HEK293 (cell line): ENCODE measurements around the gene HDGF.

Source experiments
- CTCF ChIA-PET: fragments of 350-600 bp; formaldehyde crosslinking; extraction: SDS; loops from one replicate; lab custom pipeline; 2021; ENCODE audit warnings: antibody characterized with exemption; lab: Yijun Ruan, JAX
- POLR2A ChIA-PET: fragments of 300-600 bp; formaldehyde crosslinking; extraction: SDS; loops from one replicate; lab custom pipeline; 2020; ENCODE audit warnings: antibody characterized with exemption, inconsistent platforms; lab: Yijun Ruan, JAX
- H3K27ac ChIP-seq: fragments of 200-500 bp; sonication (Bioruptor generic); 2 replicates; pipeline ENCODE4 v1.5.1; 2014; ENCODE audit warnings: low read depth, low read length, control low read depth, inconsistent platforms; ENCODE audit errors: extremely low read depth
- H3K36me3 ChIP-seq, 2 experiments: fragments of 200-500 bp in 1 of 2; sonication (Bioruptor generic) in 1 of 2; 1 replicate in 1 of 2; 2 replicates in 1 of 2; pipeline ENCODE4 v1.5.1; 2014 to 2017; ENCODE audit warnings: inconsistent platforms in 2 of 2, low read length in 2 of 2; ENCODE audit not compliant: control insufficient read depth in 2 of 2, insufficient read depth in 1 of 2
- H3K4me1 ChIP-seq: fragments of 200-500 bp; sonication (Bioruptor generic); 2 replicates; pipeline ENCODE4 v1.5.1; 2014; ENCODE audit warnings: mild to moderate bottlenecking, low read length, inconsistent platforms; ENCODE audit not compliant: control insufficient read depth, insufficient read depth
- H3K4me3 ChIP-seq: 2 replicates; pipeline ENCODE4 v1.5.1; 2011; ENCODE audit warnings: low read depth, mild to moderate bottlenecking, control low read depth, low read length, moderate library complexity
- H3K9me3 ChIP-seq: fragments of 200-500 bp; sonication (Bioruptor generic); 2 replicates; pipeline ENCODE4 v1.5.1; 2014; ENCODE audit warnings: low read depth, low read length, inconsistent platforms; ENCODE audit not compliant: control insufficient read depth, insufficient read depth
- BCL11B ChIP-seq: fragments of 450-650 bp; formaldehyde crosslinking; IDR thresholded peaks from 2 replicates; pipeline ENCODE4 v1.5.1; 2016; ENCODE audit warnings: low read depth, missing biosample characterization, missing genetic modification characterization
- GLIS1 ChIP-seq: fragments of 450-650 bp; formaldehyde crosslinking; IDR thresholded peaks from 2 replicates; pipeline ENCODE4 v1.5.1; 2016; ENCODE audit warnings: missing biosample characterization, missing genetic modification characterization
- IKZF3 ChIP-seq: fragments of 450-650 bp; IDR thresholded peaks from 2 replicates; pipeline ENCODE4 v1.5.0; 2018; ENCODE audit warnings: missing biosample characterization, mild to moderate bottlenecking, missing genetic modification characterization, moderate library complexity
- KLF7 ChIP-seq: fragments of 450-650 bp; formaldehyde crosslinking; IDR thresholded peaks from 2 replicates; pipeline ENCODE4 v1.5.1; 2016; ENCODE audit warnings: missing biosample characterization, missing genetic modification characterization, borderline replicate concordance
- REPIN1 ChIP-seq: fragments of 450-650 bp; formaldehyde crosslinking; IDR thresholded peaks from 2 replicates; pipeline ENCODE4 v1.5.1; 2017; ENCODE audit warnings: missing biosample characterization, missing genetic modification characterization, low read depth
- SP3 ChIP-seq: fragments of 450-650 bp; formaldehyde crosslinking; IDR thresholded peaks from 2 replicates; pipeline ENCODE4 v1.5.1; 2016; ENCODE audit warnings: missing biosample characterization, missing genetic modification characterization
- ZBTB17 ChIP-seq: fragments of 450-650 bp; formaldehyde crosslinking; IDR thresholded peaks from 2 replicates; pipeline ENCODE4 v1.5.1; 2016; ENCODE audit warnings: missing biosample characterization, missing genetic modification characterization
- ZBTB48 ChIP-seq: fragments of 450-650 bp; formaldehyde crosslinking; IDR thresholded peaks from 2 replicates; pipeline ENCODE4 v1.5.1; 2016; ENCODE audit warnings: missing biosample characterization, missing genetic modification characterization
- ZBTB6 ChIP-seq: fragments of 450-650 bp; formaldehyde crosslinking; IDR thresholded peaks from 2 replicates; pipeline ENCODE4 v1.5.1; 2017; ENCODE audit warnings: missing biosample characterization, missing genetic modification characterization
- ZFHX2 ChIP-seq: fragments of 450-650 bp; formaldehyde crosslinking; conservative IDR thresholded peaks from 2 replicates; pipeline ENCODE4 v1.5.1; 2016; ENCODE audit warnings: missing biosample characterization, missing genetic modification characterization
- ZFP41 ChIP-seq: fragments of 450-650 bp; formaldehyde crosslinking; IDR thresholded peaks from 2 replicates; pipeline ENCODE4 v1.5.1; 2016; ENCODE audit warnings: missing biosample characterization, missing genetic modification characterization, borderline replicate concordance
- ZNF132 ChIP-seq: fragments of 450-650 bp; formaldehyde crosslinking; IDR thresholded peaks from 2 replicates; pipeline ENCODE4 v1.5.1; 2017; ENCODE audit warnings: missing biosample characterization, missing genetic modification characterization, borderline replicate concordance
- ZNF138 ChIP-seq: fragments of 450-650 bp; formaldehyde crosslinking; IDR thresholded peaks from 2 replicates; pipeline ENCODE4 v1.5.1; 2016; ENCODE audit warnings: missing biosample characterization, missing genetic modification characterization, borderline replicate concordance
- ZNF223 ChIP-seq: fragments of 450-650 bp; formaldehyde crosslinking; IDR thresholded peaks from 2 replicates; pipeline ENCODE4 v1.5.1; 2016; ENCODE audit warnings: missing biosample characterization, missing genetic modification characterization
- ZNF335 ChIP-seq: fragments of 450-650 bp; formaldehyde crosslinking; conservative IDR thresholded peaks from 2 replicates; pipeline ENCODE4 v1.5.1; 2016; ENCODE audit warnings: missing biosample characterization, missing genetic modification characterization
- ZNF341 ChIP-seq: fragments of 450-650 bp; formaldehyde crosslinking; IDR thresholded peaks from 2 replicates; pipeline ENCODE4; 2016; ENCODE audit warnings: low read depth, missing biosample characterization, missing genetic modification characterization
- ZNF354C ChIP-seq: fragments of 450-650 bp; formaldehyde crosslinking; IDR thresholded peaks from 2 replicates; pipeline ENCODE4 v1.5.1; 2016; ENCODE audit warnings: missing biosample characterization, missing genetic modification characterization, low read depth, borderline replicate concordance
- ZNF366 ChIP-seq: fragments of 450-650 bp; formaldehyde crosslinking; conservative IDR thresholded peaks from 2 replicates; pipeline ENCODE4 v1.5.1; 2016; ENCODE audit warnings: missing biosample characterization, missing genetic modification characterization
- ZNF394 ChIP-seq: fragments of 450-650 bp; formaldehyde crosslinking; IDR thresholded peaks from 2 replicates; pipeline ENCODE4 v1.5.1; 2016; ENCODE audit warnings: missing biosample characterization, missing genetic modification characterization, mild to moderate bottlenecking, moderate library complexity, borderline replicate concordance
- ZNF449 ChIP-seq: fragments of 450-650 bp; formaldehyde crosslinking; IDR thresholded peaks from 2 replicates; pipeline ENCODE4 v1.5.1; 2017; ENCODE audit warnings: missing biosample characterization, mild to moderate bottlenecking, missing genetic modification characterization, moderate library complexity
- ZNF501 ChIP-seq: fragments of 450-650 bp; formaldehyde crosslinking; IDR thresholded peaks from 2 replicates; pipeline ENCODE4 v1.5.1; 2016; ENCODE audit warnings: missing biosample characterization, missing genetic modification characterization
- ZNF530 ChIP-seq: fragments of 450-650 bp; formaldehyde crosslinking; IDR thresholded peaks from 2 replicates; pipeline ENCODE4 v1.5.1; 2016; ENCODE audit warnings: low read depth, missing biosample characterization, missing genetic modification characterization
- ZNF561 ChIP-seq: fragments of 450-650 bp; IDR thresholded peaks from 2 replicates; pipeline ENCODE4 v1.5.1; 2018; ENCODE audit warnings: missing biosample characterization, missing genetic modification characterization, borderline replicate concordance
- ZNF596 ChIP-seq: fragments of 450-650 bp; IDR thresholded peaks from 2 replicates; pipeline ENCODE4 v1.5.0; 2018; ENCODE audit warnings: missing biosample characterization, mild to moderate bottlenecking, missing genetic modification characterization, moderate library complexity
- ZNF600 ChIP-seq: fragments of 450-650 bp; formaldehyde crosslinking; IDR thresholded peaks from 2 replicates; pipeline ENCODE4 v1.5.1; 2016; ENCODE audit warnings: missing biosample characterization, missing genetic modification characterization
- ZNF624 ChIP-seq: fragments of 450-650 bp; formaldehyde crosslinking; IDR thresholded peaks from 2 replicates; pipeline ENCODE4 v1.5.1; 2017; ENCODE audit warnings: missing biosample characterization, missing genetic modification characterization
- ZNF660 ChIP-seq: fragments of 450-650 bp; IDR thresholded peaks from 2 replicates; pipeline ENCODE4 v1.5.1; 2018; ENCODE audit warnings: missing biosample characterization, mild to moderate bottlenecking, missing genetic modification characterization
- ZNF707 ChIP-seq: fragments of 450-650 bp; formaldehyde crosslinking; IDR thresholded peaks from 2 replicates; pipeline ENCODE4 v1.5.1; 2016; ENCODE audit warnings: missing biosample characterization, missing genetic modification characterization
- ZSCAN16 ChIP-seq: fragments of 450-650 bp; formaldehyde crosslinking; IDR thresholded peaks from 2 replicates; pipeline ENCODE4 v1.5.1; 2016; ENCODE audit warnings: missing biosample characterization, missing genetic modification characterization
- TF ChIP-seq, protein P1 (sequence below): fragments of 450-650 bp; formaldehyde crosslinking; IDR thresholded peaks from 2 replicates; pipeline ENCODE4 v1.5.1; 2017; ENCODE audit warnings: missing biosample characterization, missing genetic modification characterization

Gene HDGF

DNA sequence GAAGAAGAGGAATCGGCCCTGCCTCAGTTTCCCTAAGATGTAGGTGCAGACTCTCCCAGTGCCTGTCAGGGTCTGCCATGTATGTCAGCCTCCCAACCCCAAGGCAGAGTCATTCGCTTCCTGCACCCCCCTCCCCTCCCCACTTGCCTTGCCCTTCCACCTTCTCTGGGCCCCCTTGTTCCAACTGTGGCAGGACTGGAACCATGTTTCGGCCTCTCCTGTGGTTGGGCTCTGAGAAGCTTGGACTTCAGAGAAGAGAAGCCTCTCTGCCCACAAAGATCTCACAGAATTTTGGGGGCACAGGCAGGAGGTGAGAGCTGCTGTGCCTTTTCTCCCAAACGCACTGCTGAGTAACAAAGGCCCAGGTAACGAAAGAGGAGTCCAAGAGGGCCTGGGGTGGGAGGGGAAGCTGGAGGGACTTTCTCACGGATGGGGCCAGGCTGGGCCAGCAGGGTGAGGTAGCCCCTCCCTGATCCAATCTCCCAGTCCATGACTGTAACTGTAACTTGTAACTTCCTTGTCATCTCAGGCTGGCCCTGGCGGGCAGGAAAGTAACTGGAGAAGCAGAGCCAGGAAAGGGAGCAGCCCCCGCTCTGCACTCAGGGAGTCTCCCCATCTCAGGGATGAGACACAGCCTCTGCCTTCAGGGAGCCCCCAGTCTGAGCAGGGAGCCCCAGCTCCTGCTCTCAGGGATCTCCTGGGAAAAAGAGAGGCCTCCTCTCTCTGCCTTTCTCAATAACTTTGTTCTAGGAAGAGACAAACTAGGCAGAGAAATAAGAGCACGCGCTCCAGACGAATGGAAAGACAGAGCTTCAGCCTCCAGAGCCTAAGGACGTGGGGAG is 57.4 kb downstream of the HDGF start (continued):
- TF ChIP-seq ZNF335 (tag by site-specific recombination) (0 out of 2 replicates have a peak, but pooled peaks have one; percentile 2), ZNF394 (tag by site-specific recombination) (peak; percentile 92), ZBTB6 (tag by site-specific recombination) (no peak), IKZF3 (tag by site-specific recombination) (peak; percentile 44; the same call in 1 of the 2 replicates), ZNF707 (no peak), KLF7 (no peak), ZFP41 (tag by site-specific recombination) (no peak), ZNF354C (tag by site-specific recombination) (no peak), ZNF660 (no peak), ZSCAN16 (tag by site-specific recombination) (no peak), ZBTB17 (tag by site-specific recombination) (peak; percentile 76), ZNF501 (tag by site-specific recombination) (no peak), ZNF600 (tag by site-specific recombination) (0 out of 2 replicates have a peak, but pooled peaks have one; percentile 24), ZNF138 (no peak), ZNF449 (tag by site-specific recombination) (peak; percentile 91), ZNF132 (tag by site-specific recombination) (no peak), ZNF624 (tag by site-specific recombination) (no peak), ZNF341 (tag by site-specific recombination) (peak; percentile 74), ZNF223 (tag by site-specific recombination) (peak; percentile 78; the same call in 1 of the 2 replicates)

GRCh38 chr1:156692925-156693847 is 58.3 kb downstream of the HDGF start:
- Histone ChIP-seq H3K4me1 (peaks cover 16% of the 10 kb centered on the region), H3K4me3 (no peak overlapping the region), H3K9me3 (no peaks in the 10 kb centered on the region), H3K36me3 (peaks cover 0 to 3% of the 10 kb centered on the region in 2 experiments; a peak in 1 of 3 replicates), H3K27ac (no peak overlapping the region)
- POLR2A ChIA-PET = interaction anchor here (0.6 to 1.6 kb wide), 4 partner anchors 10 to 35 kb away, joined by 3 to 7 read pairs (median 6); partner anchors contain the start of genes ISG20L2 and METTL25B
- CTCF ChIA-PET = interaction anchor here (0.7 to 20.7 kb wide), 7 partner anchors 14 to 196 kb away, joined by 4 to 579 read pairs (median 162); partner anchors contain the start of genes CRABP2, ISG20L2, METTL25B and NES
- TF ChIP-seq ZNF335 (tag by site-specific recombination) (peak; percentile 56), ZNF366 (tag by site-specific recombination) (peak; percentile 94), ZFHX2 (peak; percentile 76), REPIN1 (tag by site-specific recombination) (no peak), ZNF138 (no peak), GLIS1 (tag by site-specific recombination) (peak; percentile 31; the same call in 1 of the 2 replicates), ZNF530 (tag by site-specific recombination) (no peak), BCL11B (tag by site-specific recombination) (0 out of 2 replicates have a peak, but pooled peaks have one; percentile 34), ZBTB48 (tag by site-specific recombination) (peak; percentile 40; the same call in 1 of the 2 replicates), ZNF596 (tag by site-specific recombination) (peak; percentile 10; the same call in 1 of the 2 replicates), ZNF561 (tag by site-specific recombination) (peak; percentile 61; the same call in 1 of the 2 replicates), SP3 (peak; percentile 82)
- TF ChIP-seq, protein P1, sequence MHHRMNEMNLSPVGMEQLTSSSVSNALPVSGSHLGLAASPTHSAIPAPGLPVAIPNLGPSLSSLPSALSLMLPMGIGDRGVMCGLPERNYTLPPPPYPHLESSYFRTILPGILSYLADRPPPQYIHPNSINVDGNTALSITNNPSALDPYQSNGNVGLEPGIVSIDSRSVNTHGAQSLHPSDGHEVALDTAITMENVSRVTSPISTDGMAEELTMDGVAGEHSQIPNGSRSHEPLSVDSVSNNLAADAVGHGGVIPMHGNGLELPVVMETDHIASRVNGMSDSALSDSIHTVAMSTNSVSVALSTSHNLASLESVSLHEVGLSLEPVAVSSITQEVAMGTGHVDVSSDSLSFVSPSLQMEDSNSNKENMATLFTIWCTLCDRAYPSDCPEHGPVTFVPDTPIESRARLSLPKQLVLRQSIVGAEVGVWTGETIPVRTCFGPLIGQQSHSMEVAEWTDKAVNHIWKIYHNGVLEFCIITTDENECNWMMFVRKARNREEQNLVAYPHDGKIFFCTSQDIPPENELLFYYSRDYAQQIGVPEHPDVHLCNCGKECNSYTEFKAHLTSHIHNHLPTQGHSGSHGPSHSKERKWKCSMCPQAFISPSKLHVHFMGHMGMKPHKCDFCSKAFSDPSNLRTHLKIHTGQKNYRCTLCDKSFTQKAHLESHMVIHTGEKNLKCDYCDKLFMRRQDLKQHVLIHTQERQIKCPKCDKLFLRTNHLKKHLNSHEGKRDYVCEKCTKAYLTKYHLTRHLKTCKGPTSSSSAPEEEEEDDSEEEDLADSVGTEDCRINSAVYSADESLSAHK = peak; percentile 99
